ENCODE results near the gene CNIH1.
A peak's percentile ranks its signal among the peaks of the same experiment; 100 is the strongest.

DNA sequence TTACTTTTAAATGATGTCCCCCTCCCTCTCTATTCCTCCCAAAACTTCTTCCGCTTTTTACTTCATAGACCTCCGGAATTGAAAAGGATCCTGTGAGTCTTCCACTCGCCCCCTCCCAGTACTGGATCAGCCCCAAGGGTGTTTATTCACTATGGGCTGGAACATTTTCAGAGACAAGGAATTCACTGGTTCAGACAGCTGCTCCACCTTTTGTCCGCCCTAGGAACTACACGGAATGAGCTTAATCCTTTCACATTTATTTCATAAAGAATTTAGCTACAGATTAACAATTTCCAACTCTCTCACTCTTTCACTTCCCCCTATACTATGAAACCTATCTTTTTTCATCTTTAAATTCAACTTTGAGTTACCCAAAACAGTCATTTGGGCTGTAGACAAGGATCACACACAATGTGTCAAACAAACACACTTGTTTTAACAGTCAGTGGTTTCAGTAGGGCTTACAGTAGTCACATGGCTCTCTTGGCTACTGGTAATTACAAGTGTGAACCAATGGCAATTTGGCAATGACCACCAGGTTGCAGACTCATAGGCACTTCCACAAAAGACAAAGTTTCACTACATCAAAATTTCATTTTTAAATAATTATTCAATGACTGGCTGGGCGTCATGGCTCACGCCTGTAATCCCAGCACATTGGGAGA lies 20.6 kb downstream of the CNIH1 start:
- TF ChIP-seq, protein P1, sequence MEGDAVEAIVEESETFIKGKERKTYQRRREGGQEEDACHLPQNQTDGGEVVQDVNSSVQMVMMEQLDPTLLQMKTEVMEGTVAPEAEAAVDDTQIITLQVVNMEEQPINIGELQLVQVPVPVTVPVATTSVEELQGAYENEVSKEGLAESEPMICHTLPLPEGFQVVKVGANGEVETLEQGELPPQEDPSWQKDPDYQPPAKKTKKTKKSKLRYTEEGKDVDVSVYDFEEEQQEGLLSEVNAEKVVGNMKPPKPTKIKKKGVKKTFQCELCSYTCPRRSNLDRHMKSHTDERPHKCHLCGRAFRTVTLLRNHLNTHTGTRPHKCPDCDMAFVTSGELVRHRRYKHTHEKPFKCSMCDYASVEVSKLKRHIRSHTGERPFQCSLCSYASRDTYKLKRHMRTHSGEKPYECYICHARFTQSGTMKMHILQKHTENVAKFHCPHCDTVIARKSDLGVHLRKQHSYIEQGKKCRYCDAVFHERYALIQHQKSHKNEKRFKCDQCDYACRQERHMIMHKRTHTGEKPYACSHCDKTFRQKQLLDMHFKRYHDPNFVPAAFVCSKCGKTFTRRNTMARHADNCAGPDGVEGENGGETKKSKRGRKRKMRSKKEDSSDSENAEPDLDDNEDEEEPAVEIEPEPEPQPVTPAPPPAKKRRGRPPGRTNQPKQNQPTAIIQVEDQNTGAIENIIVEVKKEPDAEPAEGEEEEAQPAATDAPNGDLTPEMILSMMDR (conservative IDR thresholded peaks at IDR 0.05 in 1 of 2, IDR thresholded peaks at IDR 0.05 in 1 of 2; ENCODE audit: extremely low read depth in 1 of 2, insufficient read depth in 1 of 2, low read depth in 1 of 2, low read length in 2 of 2) = peak; percentile 57 to 69
- no peak for TF ChIP-seq EZH2 (IDR thresholded peaks at IDR 0.05; ENCODE audit: borderline replicate concordance, low read length)
